Stimulated activated CD4-positive, alpha-beta T cell treated with anti-CD3 and anti-CD28 coated beads, Interleukin-4, amount 100 ng/mL, for 48 hours (primary cell): Measurements from ENCODE around the gene UBE3A.

Experiments
- DNase-seq, 2 donors: peaks; one replicate each; pipeline ENCODE4 v3.0.0-alpha.2; 2020; ENCODE audit warnings: low read depth in 2 of 2

Gene UBE3A

GRCh38 chr15:25331860-25332259 lies 107.0 kb downstream of the UBE3A start:
- DNase-seq, result no peak

- DNase-seq, result no peak
Measured at GRCh38 chr15:25331404-25331803, 107.4 kb downstream of the UBE3A start.

GRCh38 chr15:25329696-25330095 lies 109.1 kb downstream of the UBE3A start:
- DNase-seq, result no peak

GRCh38 chr15:25327686-25328085 lies 111.1 kb downstream of the UBE3A start:
- no peak for DNase-seq

GRCh38 chr15:25325187-25325586 lies 113.6 kb downstream of the UBE3A start:
- DNase-seq, result no peak

GRCh38 chr15:25323420-25323819 lies 115.4 kb downstream of the UBE3A start:
- no peak for DNase-seq

- DNase-seq, result no peak
Measured at GRCh38 chr15:25287823-25288222, 151.0 kb downstream of the UBE3A start.
